ENCODE results near the gene CFH.

DNA sequence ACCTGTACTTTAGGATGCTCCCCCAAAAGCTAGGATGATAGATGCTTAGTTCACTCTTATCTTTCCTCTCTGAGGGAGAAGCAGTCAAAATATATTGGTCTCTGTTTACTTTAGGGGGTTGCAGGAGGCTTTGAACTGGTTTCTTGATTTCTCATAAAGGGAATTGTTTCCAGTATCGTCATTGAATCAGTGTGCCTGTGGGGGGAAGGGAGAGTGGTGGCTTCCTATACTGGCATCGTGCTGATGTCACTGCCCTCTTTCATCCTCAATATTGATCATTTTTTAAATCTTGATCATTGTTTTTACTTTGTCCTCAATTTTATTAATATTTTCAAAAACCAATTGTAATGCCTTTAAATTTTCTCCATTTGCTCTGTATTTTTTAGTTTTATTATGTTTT, 82.6 kb downstream of the CFH start:
- TF ChIP-seq, protein P1, sequence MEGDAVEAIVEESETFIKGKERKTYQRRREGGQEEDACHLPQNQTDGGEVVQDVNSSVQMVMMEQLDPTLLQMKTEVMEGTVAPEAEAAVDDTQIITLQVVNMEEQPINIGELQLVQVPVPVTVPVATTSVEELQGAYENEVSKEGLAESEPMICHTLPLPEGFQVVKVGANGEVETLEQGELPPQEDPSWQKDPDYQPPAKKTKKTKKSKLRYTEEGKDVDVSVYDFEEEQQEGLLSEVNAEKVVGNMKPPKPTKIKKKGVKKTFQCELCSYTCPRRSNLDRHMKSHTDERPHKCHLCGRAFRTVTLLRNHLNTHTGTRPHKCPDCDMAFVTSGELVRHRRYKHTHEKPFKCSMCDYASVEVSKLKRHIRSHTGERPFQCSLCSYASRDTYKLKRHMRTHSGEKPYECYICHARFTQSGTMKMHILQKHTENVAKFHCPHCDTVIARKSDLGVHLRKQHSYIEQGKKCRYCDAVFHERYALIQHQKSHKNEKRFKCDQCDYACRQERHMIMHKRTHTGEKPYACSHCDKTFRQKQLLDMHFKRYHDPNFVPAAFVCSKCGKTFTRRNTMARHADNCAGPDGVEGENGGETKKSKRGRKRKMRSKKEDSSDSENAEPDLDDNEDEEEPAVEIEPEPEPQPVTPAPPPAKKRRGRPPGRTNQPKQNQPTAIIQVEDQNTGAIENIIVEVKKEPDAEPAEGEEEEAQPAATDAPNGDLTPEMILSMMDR (IDR thresholded peaks at IDR 0.05): no peak
- TF ChIP-seq POLR2A (IDR thresholded peaks at IDR 0.05): no peak
